Activated naive CD4-positive, alpha-beta T cell (primary cell): ENCODE data around the gene FARS2.
"Not testable (repeated sequence)": the region's sequence is repeated elsewhere in the genome, so short reads cannot be mapped to it uniquely, and the experiment has no call there.

Experiments used
- DNase-seq, 4 experiments: peaks; one replicate each; lab custom pipeline; 2025; lab: John Stamatoyannopoulos, UW

The FARS2 gene

GRCh38 chr6:5786969-5787720 lies 525.8 kb downstream of the FARS2 start:
- no peak for DNase-seq

GRCh38 chr6:5789426-5789825 lies 528.1 kb downstream of the FARS2 start:
- not testable (repeated sequence) for DNase-seq

- DNase-seq: not testable (repeated sequence)
Observed at GRCh38 chr6:5796555-5796954, 535.2 kb downstream of the FARS2 start.

- not testable (repeated sequence) for DNase-seq
Observed at GRCh38 chr6:5806406-5806805, 545.1 kb downstream of the FARS2 start.

- peak in 1 of 4 experiments; percentile 8 for DNase-seq
Observed at GRCh38 chr6:5809450-5809849, 548.1 kb downstream of the FARS2 start.

- DNase-seq: no peak
Observed at GRCh38 chr6:5811997-5812396, 550.7 kb downstream of the FARS2 start.

- no peak for DNase-seq
Observed at GRCh38 chr6:5813625-5814027, 552.3 kb downstream of the FARS2 start.

- DNase-seq: no peak
Observed at GRCh38 chr6:5814116-5814515, 552.8 kb downstream of the FARS2 start.

- DNase-seq: no peak
Observed at GRCh38 chr6:5814901-5815300, 553.6 kb downstream of the FARS2 start.

GRCh38 chr6:5817869-5818268 lies 556.6 kb downstream of the FARS2 start:
- no peak for DNase-seq

- DNase-seq: no peak
Observed at GRCh38 chr6:5818959-5819358, 557.6 kb downstream of the FARS2 start.
